Measurements from ENCODE around the gene HECW1.
A peak's percentile ranks its signal among the peaks of the same experiment; 100 is the strongest.

Gene HECW1

DNA sequence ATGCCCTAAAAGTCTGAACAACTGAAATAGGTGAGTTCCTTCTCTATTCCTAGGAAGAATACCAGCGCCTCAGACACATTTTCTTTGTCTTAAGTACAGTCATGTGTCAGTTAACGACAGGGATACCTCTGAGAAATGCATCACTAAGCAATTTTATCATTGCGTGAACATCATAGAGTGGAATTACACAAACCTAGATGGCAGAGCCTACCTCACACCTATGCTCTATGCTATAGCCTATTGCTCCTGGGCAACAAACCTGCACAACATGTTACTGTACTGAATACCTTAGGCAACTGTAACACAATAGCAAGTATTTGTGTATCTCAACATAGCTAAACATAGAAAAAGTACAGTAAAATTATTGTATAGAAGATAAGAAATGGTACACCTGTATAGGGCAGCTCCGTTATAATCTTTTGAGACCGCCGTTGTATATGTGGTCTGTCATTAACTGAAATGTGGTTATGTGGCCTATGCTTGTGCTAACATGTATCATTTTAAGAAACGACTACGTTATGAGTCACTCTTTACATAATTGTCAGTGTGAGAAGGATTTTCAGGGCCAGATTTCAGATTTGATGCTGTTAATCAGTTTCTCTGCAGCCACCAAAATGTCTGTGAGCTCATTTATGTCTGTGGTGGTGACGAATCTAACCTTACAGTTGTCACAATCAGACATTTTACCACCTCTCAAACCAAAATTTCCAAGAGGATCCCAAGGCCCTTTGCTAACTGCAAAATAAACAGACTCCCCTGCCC lies 404.3 kb downstream of the HECW1 start:
- FAIRE-seq: no peak

DNA sequence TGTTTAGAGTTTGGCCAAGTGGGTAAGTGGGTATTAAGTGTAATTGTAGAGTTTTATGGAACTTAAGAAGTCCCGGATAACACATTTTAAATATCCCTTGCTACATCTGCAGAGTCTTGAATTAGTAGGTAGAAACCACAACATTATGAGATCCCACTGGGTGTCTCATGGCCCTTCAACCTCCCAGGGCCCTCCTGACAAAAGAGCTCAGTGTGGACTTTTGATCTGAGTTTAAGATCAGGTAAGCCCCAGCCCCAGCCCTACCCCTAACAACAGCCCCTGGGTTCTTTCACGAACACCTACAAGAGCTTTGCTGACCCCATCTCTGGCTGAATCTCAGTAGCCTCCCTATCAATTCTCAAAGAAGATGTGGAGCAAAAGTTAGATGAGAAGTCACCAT lies 405.0 kb downstream of the HECW1 start:
- FAIRE-seq: no peak

DNA sequence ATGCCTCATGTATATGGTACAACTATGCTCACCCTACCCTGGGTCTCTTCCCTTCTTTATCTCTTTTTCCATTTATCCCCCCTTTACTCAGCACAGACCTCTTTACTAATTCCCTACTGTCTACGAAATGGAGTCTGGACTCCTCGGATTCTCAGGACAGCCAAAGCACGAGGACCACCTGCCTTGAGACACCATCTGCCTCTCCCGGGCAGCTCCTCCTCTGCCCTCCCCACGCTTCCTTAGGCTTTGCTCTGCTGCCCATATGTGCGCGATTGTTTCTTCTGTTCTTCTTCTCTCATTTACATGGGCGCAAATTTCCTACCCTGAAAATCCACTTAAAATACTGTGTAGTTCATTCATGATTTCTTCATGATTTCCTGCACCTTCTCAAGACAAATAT lies 407.8 kb downstream of the HECW1 start:
- FAIRE-seq: no peak

DNA sequence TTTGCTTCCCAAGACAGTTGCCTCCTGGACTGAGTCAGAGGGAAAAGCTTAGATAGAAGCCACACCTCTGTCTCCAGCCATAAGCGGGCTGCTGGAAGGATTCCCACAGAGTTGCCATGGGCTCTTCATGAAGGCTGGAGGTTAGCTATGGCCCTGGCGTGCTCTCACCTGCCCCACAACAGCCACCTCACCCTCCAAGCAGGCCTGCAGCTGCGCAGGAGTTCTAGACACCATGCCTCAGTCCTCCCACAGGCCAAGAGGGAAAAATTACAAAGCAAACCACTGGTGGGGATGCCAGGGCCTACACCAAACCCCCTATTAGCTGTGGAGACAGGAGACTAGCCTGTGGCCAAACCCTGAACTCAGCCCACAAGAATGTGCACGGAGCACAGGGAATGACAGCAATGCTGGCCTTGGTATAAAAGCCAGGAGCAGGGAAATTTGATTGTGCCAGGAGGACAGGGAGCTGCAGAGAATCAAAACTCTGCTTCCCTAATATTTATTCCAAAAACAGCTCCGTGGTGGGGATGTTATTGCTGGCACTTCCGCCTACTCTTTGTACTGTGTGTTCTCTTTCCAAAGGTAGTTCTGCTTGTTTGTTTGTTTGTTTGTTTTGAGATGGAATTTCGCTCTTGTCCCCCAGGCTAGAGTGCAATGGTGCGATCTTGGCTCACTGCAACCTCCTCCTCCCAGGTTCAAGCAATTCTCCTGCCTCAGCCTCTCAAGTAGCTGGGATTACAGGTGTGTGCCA lies 410.1 kb downstream of the HECW1 start:
- no peak for FAIRE-seq

DNA sequence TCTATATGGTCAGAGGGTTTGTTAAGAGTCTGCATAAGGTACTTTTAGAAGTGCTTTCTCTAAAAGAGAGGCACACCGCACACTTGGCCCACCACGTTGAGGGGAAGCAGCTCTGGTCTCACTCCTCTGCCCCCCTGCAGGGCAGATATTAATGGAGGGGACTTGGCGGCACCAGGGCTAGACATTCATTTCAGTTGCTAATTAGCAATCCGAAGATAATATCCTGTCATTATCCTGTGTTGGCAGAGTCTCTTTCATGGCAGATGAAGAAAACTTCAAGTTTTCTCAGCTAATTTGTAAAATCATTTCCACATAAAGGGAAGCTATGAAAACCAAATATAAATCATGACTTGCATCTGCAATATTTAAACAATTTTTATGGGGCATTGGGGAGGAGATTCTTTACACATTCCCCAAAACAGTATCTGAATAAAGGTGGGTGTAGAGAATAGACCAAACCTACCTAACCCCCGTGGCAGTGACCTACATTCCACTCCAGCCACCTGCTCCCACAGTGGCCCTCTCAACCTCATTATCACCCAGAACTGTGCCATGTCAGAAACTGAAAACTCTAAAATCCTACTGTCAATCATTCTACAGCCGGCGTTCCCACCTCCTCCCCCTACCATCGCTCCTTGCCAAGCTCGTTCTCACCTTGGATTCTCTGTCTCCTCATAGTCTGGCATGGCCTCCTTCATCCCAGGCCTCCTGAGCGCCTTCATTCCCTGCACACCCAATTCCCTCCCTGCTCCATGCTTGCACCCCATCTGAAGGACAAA lies 416.3 kb downstream of the HECW1 start:
- no peak for FAIRE-seq

DNA sequence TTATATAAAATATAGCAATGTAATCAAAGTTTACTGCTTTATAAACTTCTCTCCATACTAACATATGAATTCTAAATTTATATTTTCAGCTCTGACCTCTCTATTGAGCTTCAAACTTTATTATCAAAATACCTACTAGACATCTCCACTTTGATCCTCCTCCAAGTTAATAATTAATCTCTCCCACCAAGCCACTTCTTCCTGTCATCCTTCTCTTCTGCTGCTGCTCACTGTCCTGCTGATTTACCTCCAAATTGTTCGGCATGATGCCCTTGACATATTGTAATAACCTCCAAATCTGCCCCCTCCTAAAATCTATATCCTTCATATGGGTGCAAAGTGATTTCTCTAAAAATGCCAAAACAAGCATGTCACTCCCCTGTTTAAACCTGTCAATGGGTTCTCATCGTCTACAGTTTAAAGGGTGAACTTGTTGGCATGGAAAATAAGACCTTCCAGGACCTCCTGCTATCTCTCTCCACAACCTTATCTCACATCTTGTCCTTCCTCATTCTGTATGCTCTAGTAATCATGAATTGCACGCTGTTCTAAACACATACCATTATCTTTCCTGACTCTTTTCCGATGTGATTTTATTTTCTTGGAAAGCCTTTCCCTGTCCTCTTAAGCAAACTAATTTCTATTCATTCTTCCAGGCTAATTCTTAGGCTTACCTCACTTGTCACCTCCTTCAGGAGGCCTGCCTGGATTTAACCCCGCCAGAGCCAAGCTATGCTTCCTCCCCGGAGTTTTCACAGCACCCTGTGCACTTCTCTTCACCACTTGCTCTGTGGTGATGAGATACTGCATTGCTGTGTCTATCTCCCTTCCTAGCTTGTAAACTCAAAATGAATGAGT lies 418.3 kb downstream of the HECW1 start:
- no peak for FAIRE-seq

DNA sequence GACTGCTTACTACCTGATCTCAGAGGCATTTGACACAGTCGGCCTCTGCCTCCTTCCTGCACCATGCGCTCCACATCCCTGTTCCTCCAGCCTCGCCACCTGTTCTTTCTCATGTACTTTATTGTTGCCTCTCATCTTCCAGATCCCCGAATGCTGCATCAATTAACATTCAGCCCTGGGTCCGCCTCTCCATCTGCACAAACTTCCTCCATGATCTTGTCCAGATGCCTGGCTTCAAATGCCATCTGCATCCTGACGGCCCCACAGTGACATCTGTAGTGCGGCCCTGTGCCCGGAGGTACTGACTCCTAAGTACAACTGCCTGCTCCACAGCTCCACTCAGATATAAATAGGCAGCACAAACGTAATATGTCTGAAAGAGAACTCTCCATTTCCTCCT lies 419.3 kb downstream of the HECW1 start:
- no peak for FAIRE-seq

DNA sequence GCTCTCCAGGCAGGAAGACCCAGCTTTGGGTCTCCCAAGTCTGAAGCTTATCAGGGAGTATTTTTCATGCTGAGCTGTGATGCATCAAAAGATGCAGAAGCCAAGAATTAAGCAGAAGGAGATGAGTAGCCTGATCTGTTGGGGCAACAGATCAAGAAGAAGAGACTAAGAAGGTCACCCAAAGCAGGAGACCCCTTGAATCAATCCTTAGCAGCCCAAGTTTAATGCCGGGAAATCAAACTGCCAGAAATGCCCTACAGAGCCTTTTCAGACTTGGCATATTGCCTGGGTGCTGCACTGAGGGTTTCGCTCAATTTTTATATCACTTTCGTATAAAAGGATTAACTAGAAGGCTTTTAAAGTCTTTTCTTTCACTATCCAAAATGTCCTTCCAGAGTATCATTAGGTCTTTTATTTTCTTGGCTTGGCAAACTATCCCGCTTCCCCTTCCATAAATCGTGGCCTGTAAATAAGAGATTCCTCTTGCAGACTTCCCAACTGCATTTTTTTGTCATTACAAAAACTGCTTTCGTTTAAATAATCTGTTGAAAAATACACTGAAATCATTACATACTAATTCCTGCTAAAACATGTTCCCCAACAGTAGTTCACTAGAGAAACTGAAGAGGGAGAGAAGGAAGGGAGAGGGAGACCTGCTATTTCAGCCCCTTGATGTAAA lies 421.5 kb downstream of the HECW1 start:
- FAIRE-seq: peak; percentile 83

DNA sequence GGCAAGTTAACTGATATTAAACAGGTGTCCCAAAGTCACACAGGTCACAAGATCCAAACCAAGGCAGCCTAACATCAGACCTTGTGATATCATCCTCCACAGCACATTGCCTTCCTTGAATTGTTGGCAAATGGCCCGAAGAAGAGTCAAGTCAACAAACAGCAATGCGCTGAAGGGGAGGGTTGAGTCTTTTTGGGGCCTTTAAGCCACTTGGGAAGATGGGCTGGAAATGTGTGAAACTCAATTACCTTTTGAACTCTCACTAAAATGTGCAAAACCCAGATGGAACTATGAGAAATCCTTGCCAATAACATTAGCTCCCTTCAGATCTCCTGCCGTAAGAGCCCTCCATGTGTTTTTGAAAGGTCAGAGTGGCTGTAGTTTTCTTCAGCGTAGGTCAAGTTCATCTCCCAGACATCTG lies 422.6 kb downstream of the HECW1 start:
- FAIRE-seq: peak; percentile 92

DNA sequence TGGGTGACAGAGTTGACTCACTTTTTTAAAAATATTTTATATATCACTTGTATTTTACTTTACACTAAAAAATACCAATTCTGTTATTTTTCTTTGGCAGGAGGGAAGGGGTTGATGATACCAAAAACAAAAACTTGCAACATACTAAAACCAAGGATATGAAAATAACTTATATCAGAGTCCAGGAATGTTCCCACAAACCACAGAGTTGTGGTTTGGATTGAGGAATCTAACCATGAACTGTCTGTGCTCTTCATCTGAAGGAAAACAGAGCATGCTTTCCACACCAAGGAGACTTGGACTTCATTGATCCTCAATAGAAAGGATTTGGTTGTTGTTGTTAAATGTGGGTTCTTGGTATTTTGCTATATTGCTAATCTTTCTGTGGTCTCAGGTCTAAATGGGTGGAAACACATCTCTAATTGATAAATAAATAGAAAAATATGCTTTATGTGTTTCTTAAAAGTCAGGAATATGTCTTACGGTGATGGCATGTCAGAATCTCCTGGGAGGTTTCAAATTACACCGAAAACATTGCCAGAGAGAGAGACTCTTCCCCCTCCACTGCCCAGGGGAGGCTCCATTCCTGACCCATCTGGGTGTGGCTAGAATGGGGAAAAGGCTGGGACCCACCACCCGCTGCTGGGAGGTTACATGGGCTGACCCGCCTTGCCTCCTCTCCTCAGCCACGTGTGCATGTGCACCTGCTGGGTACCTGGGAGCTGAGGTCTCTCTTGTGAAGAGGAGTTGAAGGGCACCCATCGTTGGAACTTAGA lies 423.6 kb downstream of the HECW1 start:
- FAIRE-seq: no peak

DNA sequence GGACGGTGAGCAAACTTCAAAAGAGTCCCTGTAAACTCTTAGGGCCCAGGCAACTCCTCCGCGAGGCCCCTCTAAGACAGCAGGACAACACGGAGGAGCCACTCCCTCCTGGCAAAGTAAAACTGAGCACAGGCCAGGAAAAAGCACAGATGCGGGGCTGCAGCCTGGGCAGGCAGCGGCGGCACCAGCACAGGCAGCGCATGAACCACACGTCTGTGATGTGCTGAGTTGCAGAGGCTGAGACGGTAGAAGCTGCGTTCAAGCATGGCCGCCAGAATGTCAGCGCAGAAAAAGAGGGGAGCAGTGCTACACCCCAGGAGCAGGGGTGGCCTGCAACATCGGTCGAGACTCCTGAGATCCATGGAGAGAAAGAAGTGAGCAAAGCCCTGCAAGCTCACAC lies 424.3 kb downstream of the HECW1 start:
- no peak for FAIRE-seq

DNA sequence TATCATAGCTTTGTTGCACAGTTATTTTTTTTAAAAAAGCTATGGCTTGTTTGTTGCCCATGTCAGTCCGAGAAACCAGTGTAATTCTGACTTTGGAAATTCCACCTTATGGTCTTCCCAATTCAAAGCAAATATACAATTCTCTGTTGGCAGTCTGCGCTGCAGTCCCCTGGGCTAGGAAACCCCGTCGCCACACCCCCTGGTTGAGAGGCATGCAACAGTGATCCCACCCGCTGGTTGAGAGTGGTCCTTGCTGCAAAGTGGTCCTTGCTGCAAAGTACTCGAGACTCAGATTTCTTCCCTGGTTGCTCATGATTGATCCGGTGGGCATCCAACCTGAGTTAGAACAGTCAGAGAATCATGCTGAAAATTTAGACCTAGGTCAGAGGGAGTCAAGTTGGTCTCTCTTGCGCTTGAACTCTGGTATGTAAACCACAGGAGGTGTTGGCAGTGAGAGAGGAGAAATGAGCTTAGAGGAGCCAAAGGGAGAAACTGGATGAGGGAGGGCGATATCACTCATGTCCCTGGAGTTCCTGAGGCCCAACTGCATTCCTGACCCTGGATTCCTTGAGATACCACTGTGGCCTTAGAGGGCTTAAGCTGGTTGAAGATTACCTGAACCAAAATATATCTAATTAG lies 425.4 kb downstream of the HECW1 start:
- FAIRE-seq: no peak

DNA sequence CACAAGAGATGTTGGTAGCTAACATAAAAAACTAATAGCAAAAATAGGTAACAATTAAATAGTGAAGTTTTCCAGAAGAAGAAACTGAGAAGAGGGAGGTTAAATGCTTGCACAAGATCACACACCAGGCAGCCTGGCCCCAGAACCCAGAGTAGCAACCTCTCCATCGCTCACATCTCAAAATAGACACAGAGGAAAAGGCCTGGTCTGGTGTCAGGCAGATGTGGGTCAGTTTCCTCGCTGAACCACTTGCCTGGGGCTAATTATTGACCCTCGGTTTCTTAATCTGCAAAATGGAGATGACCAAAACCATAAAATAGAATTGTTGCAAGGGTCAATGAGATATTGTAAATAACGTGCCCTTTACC lies 425.9 kb downstream of the HECW1 start:
- FAIRE-seq: no peak

DNA sequence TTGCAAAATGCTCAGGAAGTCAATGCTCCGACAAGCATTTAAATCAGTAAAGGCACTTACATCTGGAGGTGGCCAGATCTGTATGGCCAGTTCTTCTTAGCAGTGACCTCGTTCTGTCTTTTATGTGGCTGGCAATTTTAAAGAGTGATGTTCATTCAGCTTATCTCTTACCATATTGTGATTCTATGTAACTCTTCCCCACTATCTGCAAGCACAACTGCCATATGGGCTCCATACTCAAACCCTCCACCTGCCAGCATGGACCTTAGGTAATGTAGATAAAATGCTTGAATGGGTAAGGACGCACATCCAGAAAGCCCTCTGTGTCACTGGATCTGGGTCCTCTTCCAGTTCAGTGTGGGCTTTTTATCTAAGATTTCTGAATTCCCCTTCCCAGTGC lies 428.0 kb downstream of the HECW1 start:
- no peak for FAIRE-seq

DNA sequence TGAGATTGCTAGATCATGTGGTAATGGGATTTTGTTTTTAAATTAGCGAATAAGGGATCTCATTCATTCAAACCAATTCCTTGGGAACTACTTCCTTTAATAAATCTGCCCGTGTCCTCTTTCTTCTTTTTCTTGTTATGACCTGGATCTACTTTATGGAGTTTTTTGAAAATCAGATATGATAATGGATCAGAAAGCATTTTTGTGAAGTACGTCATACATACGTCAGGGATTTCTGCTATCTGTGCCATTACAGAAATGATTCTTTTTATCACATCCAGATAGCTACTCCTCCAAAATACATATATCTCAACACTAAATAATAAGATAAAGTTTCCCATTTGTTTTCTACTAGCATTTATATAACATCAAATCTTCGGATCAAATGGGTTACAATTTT lies 430.3 kb downstream of the HECW1 start:
- FAIRE-seq: no peak

DNA sequence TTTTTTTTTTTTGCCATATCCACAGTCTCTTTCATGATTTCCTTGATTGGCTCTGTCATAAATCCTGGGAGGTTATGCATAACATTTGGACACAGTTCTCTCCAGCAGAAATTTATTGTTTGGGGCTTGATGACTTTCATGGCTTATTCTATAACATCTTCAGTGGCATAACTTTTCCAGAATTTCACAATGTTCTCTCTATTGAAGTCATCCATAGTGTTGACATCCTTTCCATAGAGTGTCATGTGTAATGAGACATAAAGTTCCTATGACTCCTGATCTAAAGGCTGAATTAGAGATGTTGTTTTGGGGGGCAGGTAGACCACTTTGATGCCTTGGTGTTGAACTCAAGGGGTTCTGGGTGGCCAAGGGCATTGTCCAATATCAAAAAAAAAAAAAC lies 433.8 kb downstream of the HECW1 start:
- FAIRE-seq: no peak

DNA sequence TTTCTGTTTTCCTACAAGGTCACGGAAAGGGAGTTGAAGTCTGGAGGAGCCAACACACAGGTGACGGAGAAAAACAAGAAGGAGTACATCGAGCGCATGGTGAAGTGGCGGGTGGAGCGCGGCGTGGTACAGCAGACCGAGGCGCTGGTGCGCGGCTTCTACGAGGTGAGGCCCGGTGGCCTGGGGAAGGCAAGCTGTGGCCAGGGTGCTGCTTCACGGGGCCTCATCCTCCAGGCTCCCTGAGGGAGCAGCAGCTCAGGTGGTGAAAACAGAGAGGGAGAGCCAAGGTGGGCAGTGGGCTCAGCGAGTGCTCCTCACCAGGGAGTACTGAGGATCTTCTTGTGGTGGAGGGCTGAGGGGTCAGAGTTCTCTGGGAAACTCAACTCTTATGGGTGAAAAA lies 438.0 kb downstream of the HECW1 start:
- no peak for FAIRE-seq

DNA sequence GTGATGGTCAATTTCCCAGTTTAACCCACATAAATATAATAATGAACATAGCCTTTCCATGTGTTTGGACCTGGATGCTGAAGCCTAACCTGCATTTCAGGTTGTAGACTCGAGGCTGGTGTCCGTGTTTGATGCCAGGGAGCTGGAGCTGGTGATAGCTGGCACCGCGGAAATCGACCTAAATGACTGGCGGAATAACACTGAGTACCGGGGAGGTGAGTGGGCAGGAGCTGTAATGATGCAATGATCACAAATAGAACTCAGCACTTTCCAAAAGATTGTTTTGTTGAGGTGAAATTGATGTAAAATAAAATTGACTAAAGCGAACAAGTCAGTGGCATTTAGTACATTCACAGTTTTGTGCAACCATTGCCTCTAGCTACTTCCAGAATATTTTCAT lies 439.7 kb downstream of the HECW1 start:
- no peak for FAIRE-seq

DNA sequence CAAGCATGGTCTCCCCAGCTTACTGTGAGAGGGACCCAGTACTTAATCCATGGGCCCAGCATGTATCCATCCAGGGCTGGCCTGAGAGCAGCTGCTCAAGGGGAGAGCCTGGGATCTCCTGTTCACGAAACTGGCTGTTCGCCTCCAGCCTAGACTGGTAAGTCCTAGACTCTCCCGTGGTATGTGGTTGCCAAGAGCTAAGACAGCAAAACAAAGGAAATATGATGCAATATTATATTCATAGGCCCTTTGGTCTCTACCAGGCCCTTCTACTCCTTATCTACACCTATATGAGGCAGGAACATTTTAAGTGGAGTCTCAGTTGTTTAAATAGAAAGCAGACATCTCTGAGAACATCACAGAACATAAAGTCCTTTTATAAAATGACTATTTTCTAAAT lies 441.6 kb downstream of the HECW1 start:
- FAIRE-seq: no peak

DNA sequence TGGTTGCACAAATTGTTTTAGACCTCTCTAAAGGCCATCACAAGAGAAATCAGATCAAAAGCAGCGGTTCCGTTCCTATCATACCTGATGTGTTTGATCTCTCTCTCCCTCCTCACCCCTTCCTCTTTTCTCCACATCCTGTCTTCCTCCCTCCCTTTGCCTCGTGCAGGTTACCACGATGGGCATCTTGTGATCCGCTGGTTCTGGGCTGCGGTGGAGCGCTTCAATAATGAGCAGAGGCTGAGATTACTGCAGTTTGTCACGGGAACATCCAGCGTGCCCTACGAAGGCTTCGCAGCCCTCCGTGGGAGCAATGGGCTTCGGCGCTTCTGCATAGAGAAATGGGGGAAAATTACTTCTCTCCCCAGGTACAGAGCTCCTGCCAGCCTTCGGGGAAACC lies 442.0 kb downstream of the HECW1 start:
- FAIRE-seq: no peak

Measured in endometrium (tissue), 2 donors.